B cell (primary cell): Measurements from ENCODE around the gene AUTS2. TPM values are rescaled to one million over a fixed set of nuclear protein-coding genes. Genes with fewer than 3 reads are reported as not detected.

ENCODE experiments used
- ATAC-seq: fragments of 200-7000 bp; cut with Tn5 transposase; one replicate; pipeline ENCODE4 v1.10.0; 2021; ENCODE audit warnings: low read depth, mild to moderate bottlenecking, moderate number of reproducible peaks, moderate library complexity
- CTCF ChIA-PET: fragments of 350-600 bp; sonication (Branson Sonifier 250); formaldehyde crosslinking; loops from one replicate; lab custom pipeline; 2021; ENCODE audit warnings: antibody characterized with exemption, inconsistent platforms; lab: Charles Lee
- POLR2A ChIA-PET: fragments of 350-600 bp; sonication (Branson Sonifier 250); formaldehyde crosslinking; loops from one replicate; lab custom pipeline; 2021; ENCODE audit warnings: antibody characterized with exemption; lab: Charles Lee
- DNase-seq: peaks from one replicate; pipeline ENCODE4 v3.0.0; 2013
- H2AFZ ChIP-seq: 2 replicates; pipeline ENCODE4 v1.6.1; 2012; ENCODE audit warnings: mild to moderate bottlenecking, low read depth, low read length; ENCODE audit not compliant: insufficient read depth, poor library complexity, severe bottlenecking
- H3K27ac ChIP-seq, 2 donors: 1 replicate in 1 of 2; 2 replicates in 1 of 2; pipeline ENCODE4 v1.5.1; 2012 to 2013; ENCODE audit warnings: low read length in 2 of 2, mild to moderate bottlenecking in 2 of 2, moderate library complexity in 1 of 2
- H3K27me3 ChIP-seq, 4 experiments: fragments of 200-600 bp in 1 of 4; sonication (generic) in 1 of 4; replicated peaks in 1 of 4; 1 replicate in 2 of 4; 2 replicates in 2 of 4; pipeline versions ENCODE4 v1.6.1 to v1.7.0; 2013 to 2016; ENCODE audit warnings: low read length in 3 of 4, mild to moderate bottlenecking in 2 of 4, mixed read lengths in 1 of 4, moderate library complexity in 1 of 4; ENCODE audit not compliant: insufficient read depth in 4 of 4, control insufficient read depth in 3 of 4; ENCODE audit errors: control extremely low read depth in 1 of 4
- H3K36me3 ChIP-seq, 2 experiments: replicated peaks in 1 of 2; 1 replicate in 1 of 2; 2 replicates in 1 of 2; pipeline versions ENCODE4 v1.6.1 to v1.7.1; 2013; ENCODE audit warnings: low read length in 1 of 2; ENCODE audit not compliant: insufficient read depth in 2 of 2, control insufficient read depth in 1 of 2; ENCODE audit errors: control extremely low read depth in 1 of 2, extremely low read depth in 1 of 2
- H3K4me1 ChIP-seq, 2 donors: fragments of 200-600 bp in 1 of 2; sonication (generic) in 1 of 2; 1 replicate in 1 of 2; 2 replicates in 1 of 2; pipeline versions ENCODE4 v1.5.1 to v1.6.1; 2013 to 2017; ENCODE audit warnings: low read length in 2 of 2; ENCODE audit not compliant: control insufficient read depth in 2 of 2, insufficient read depth in 2 of 2
- H3K4me2 ChIP-seq: replicated peaks from 2 replicates; pipeline ENCODE3; 2012; ENCODE audit warnings: mild to moderate bottlenecking, low read depth, low read length; ENCODE audit not compliant: poor library complexity, severe bottlenecking
- H3K4me3 ChIP-seq, 5 experiments: fragments of 200-600 bp in 1 of 5; sonication (generic) in 1 of 5; 1 replicate in 3 of 5; 2 replicates in 2 of 5; pipeline versions ENCODE4 v1.5.1 to v1.7.0; 2011 to 2016; ENCODE audit warnings: low read length in 4 of 5, mild to moderate bottlenecking in 4 of 5, low read depth in 2 of 5, control low read depth in 1 of 5, moderate library complexity in 1 of 5; ENCODE audit not compliant: insufficient read depth in 1 of 5; ENCODE audit errors: control extremely low read depth in 1 of 5, extremely low read depth in 1 of 5
- H3K79me2 ChIP-seq: fragments of 200-600 bp; sonication (generic); one replicate; pipeline ENCODE4 v1.6.0; 2016; ENCODE audit warnings: low read length; ENCODE audit not compliant: control insufficient read depth, insufficient read depth
- H3K9ac ChIP-seq: fragments of 200-600 bp; sonication (generic); 2 replicates; pipeline ENCODE4 v1.6.1; 2017; ENCODE audit warnings: mild to moderate bottlenecking, low read length, moderate library complexity
- H3K9me3 ChIP-seq, 3 donors: one replicate each; pipeline versions ENCODE4 v1.6.1 to v1.7.1; 2013; ENCODE audit warnings: low read length in 2 of 3; ENCODE audit not compliant: control insufficient read depth in 2 of 3, insufficient read depth in 1 of 3; ENCODE audit errors: control extremely low read depth in 1 of 3
- H4K20me1 ChIP-seq: 2 replicates; pipeline ENCODE4 v1.6.0; 2012; ENCODE audit warnings: mild to moderate bottlenecking, low read length; ENCODE audit not compliant: insufficient read depth, control insufficient read depth, poor library complexity, severe bottlenecking
- H3K27ac Mint-ChIP-seq: one replicate; pipeline ENCODE4 v1.8.0; 2021; ENCODE audit warnings: mixed read lengths
- H3K27me3 Mint-ChIP-seq: one replicate; pipeline ENCODE4 v1.8.0; 2021; ENCODE audit warnings: mixed read lengths
- H3K4me1 Mint-ChIP-seq: one replicate; pipeline ENCODE4 v1.8.0; 2021; ENCODE audit warnings: mixed read lengths
- H3K4me3 Mint-ChIP-seq: one replicate; pipeline ENCODE4 v1.8.0; 2021; ENCODE audit warnings: mixed read lengths
- H3K9me3 Mint-ChIP-seq: one replicate; pipeline ENCODE4 v1.8.0; 2022; ENCODE audit warnings: mixed read lengths; ENCODE audit not compliant: insufficient read depth
- CTCF ChIP-seq: fragments of 200-600 bp; IDR thresholded peaks from one replicate; pipeline ENCODE4 v1.8.0; 2022; ENCODE audit warnings: antibody characterized with exemption, mild to moderate bottlenecking
- EZH2 ChIP-seq: IDR thresholded peaks from 2 replicates; pipeline ENCODE4 v1.6.1; 2012; ENCODE audit warnings: borderline replicate concordance, low read depth, mild to moderate bottlenecking, moderate library complexity, low read length; ENCODE audit not compliant: insufficient read depth, poor library complexity, severe bottlenecking
- WGBS: methylation state at CpG from one replicate; pipeline ENCODE4 v1.1.5; 2013; ENCODE audit warnings: missing lambda C conversion rate; ENCODE audit not compliant: insufficient coverage; 5-methylcytosine and 5-hydroxymethylcytosine counted together
- intact Hi-C: fragments of 100-400 bp; cut with micrococcal nuclease; formaldehyde crosslinking; loops from one replicate; pipeline ENCODE4 v1.10.0; 2022
- polyA plus RNA-seq: library from polyadenylated mRNA; depleted of rRNA; stranded (reverse); fragments of >200 nt; gene quantifications from 2 replicates; pipeline ENCODE4 v1.2.3, GENCODE V29; 2012
- total RNA-seq, 2 donors: library from RNA; stranded (reverse); fragments of 120-200 nt in 1 of 2; gene quantifications; 1 replicate in 1 of 2; 2 replicates in 1 of 2; pipeline versions ENCODE4 v1.2.3 to v1.2.4, GENCODE V29; 2013 to 2022

AUTS2 gene
- total and polyA plus RNA-seq, 2 donors (not counting 1 experiment from before 2014, with no cell fraction given), result 22.3 to 35.0 TPM

GRCh38 chr7:70834424-70834823 lies 1236.1 kb downstream of the AUTS2 start:
- Histone ChIP-seq H3K79me2 (no peaks in the 10 kb centered on the region), H3K4me1 (peaks cover 3 to 4% of the 10 kb centered on the region in 2 donors), H3K4me3 (no peak overlapping the region), H2AFZ (no peak overlapping the region), H3K9ac (no peak overlapping the region), H4K20me1 (no peaks in the 10 kb centered on the region), H3K4me2 (no peak overlapping the region), H3K27me3 (peaks cover 0 to 11% (median 3%) of the 10 kb centered on the region in 4 experiments), H3K36me3 (no peaks in the 10 kb centered on the region), H3K27ac (no peak overlapping the region), H3K9me3 (peaks cover 0 to 11% (median 0%) of the 10 kb centered on the region in 3 donors)
- ChIA-PET CTCF (no interaction called here), POLR2A (no interaction called here)
- ATAC-seq (no peak), DNase-seq (no peak)
- no CpG with 5 or more reads among the region's 8 CpGs for WGBS
- Mint-ChIP-seq H3K9me3 (no peaks in the 10 kb centered on the region), H3K27me3 (peaks cover 14% of the 10 kb centered on the region), H3K4me1 (peaks cover 4% of the 10 kb centered on the region), H3K27ac (no peak overlapping the region), H3K4me3 (no peak overlapping the region)
- intact Hi-C loops, result no loop called here
- TF ChIP-seq EZH2 (no peak), CTCF (no peak)

- no peak overlapping the region for H3K27ac ChIP-seq
- no peak for ATAC-seq
- no peak for DNase-seq
- no peak overlapping the region for H3K4me2 ChIP-seq
- CTCF ChIA-PET, result interaction anchor here (0.6 kb wide), 1 partner anchor 1698 kb away, joined by 4 read pairs; no protein-coding TSS in a partner anchor
- Mint-ChIP-seq H3K27me3 (peaks cover 3% of the 10 kb centered on the region), H3K4me3 (no peak overlapping the region), H3K27ac (no peak overlapping the region), H3K9me3 (no peaks in the 10 kb centered on the region), H3K4me1 (no peaks in the 10 kb centered on the region)
- H3K79me2 ChIP-seq, result no peaks in the 10 kb centered on the region
- H3K9me3 ChIP-seq, result peaks cover 0 to 11% (median 0%) of the 10 kb centered on the region in 3 donors
- POLR2A ChIA-PET, result no interaction called here
- H2AFZ ChIP-seq, result no peak overlapping the region
- WGBS, result 78% methylated on average over 2 of the region's 2 CpGs
- peaks cover 0 to 6% (median 0%) of the 10 kb centered on the region in 4 experiments for H3K27me3 ChIP-seq
- no peak overlapping the region for H3K9ac ChIP-seq
- TF ChIP-seq EZH2 (no peak), CTCF (no peak)
- no peaks in the 10 kb centered on the region for H3K36me3 ChIP-seq
- no peak overlapping the region for H3K4me3 ChIP-seq
- H3K4me1 ChIP-seq, result no peaks in the 10 kb centered on the region
- no peaks in the 10 kb centered on the region for H4K20me1 ChIP-seq
- intact Hi-C loops, result no loop called here
Observed at GRCh38 chr7:70835658-70836057, 1237.4 kb downstream of the AUTS2 start.
